NCI-H2107 treated with DMSO at 0.1 percent for 48 hours (cell line): Measurements from ENCODE around the gene USP31.

Source experiments
- DNase-seq: peaks from one replicate; lab custom pipeline; 2025; ENCODE audit not compliant: unreplicated experiment; lab: John Stamatoyannopoulos, UW

USP31 gene

GRCh38 chr16:23149267-23149992 is at the start of gene USP31:
USP31 (minus strand) TSS chr16:23149452; CDS start chr16:23149270, 182 bp downstream.
- DNase-seq: peak; percentile 77

DNA sequence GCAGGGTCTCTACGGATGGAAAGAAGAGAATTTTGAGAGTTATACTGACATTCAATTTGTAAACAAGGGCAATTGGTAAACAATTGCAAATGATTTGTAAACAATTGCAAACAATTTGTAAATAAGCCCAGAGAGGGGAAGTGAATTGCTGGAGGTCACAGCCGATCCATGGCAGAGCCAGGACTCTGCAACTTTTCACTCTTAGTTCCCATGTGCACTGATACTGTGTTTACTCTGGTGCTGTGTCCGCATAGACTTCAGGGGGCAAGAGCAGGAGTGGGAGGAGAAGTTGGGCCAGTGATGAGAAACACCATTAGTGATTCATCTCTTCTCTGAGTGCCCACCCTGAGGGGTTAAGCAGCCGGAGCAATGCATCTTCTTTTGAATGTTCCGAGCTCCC is 47.3 kb upstream of the USP31 start:
- DNase-seq: no peak

DNA sequence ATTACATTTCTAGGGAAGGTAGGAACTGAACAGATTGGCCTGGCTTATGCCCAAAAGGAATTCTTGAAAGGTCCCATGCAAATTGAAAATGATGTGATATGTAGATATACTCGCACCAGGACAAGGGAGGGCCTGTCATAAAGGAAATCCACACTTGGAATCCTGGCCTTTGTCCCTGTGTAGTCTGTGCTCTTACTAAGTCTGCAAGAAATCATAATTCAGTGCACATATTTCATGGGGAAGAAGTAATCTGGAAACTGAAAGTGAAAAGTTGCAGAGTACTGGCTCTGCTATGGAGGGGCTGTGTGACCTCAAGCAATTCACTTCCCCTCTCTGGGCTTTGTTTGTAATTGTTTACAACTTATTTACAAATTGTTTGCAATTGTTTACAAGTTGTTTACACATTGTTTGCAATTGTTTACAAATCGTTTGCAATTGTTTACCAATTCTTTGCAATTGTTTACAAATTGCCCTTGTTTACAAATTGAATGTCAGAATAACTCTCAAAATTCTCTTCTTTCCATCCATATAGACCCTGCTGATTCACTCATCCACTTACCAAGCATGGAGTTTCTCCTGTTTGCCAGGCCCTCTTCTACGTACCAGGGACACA is 46.2 kb upstream of the USP31 start:
- DNase-seq: no peak

DNA sequence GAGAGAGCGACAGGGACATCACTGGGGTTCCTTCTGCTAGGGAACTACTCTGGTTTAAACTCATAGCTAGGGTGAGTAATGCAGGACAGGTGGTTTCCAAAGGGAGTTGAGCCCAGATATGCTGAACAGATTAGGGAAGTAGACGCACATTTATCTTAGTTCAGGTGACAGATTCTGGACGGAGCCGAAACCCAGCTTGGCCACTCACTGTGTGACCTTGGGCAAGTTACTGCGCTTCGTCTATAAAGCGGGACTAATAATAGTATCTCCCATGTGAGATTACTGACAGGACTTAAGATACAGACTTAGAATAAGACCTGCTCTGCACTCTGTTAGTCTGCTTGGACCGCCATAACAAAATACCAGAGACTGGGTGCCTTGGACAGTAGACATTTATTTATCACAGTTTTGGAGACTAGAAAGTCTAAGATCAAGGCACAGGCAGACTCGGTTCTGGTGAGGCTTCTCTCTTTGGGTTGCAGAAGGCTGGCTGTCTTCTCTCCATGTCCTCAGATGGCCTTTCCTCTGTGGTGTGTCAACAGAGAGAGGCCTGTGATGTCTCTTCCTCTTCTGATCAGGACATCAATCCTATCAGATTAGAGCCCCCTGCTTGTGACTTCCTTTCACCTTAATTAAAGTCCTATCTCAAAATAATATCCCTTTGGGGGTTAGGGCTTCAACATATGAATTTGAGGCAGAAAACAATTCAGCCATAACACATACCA is 45.4 kb upstream of the USP31 start:
- no peak for DNase-seq

DNA sequence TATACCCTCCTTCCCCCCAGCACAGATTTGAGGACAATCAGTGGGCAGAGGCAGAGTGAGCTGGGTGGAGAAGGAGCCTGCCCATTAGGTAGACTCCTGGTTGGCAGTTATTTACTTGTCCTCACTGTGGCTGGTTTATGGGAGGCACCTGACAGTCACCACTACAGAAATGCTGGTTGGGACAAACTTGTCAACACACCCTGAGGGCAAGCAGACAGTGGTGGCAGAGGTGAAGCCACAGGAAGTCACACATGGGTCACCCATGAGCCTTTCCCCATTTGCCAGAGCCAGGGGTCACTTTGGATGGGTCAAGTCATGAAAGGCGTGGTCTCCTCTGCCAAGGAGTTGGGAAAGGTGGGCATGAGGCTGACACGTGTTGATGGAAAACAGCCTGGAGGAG is 39.7 kb upstream of the USP31 start:
- DNase-seq: no peak

DNA sequence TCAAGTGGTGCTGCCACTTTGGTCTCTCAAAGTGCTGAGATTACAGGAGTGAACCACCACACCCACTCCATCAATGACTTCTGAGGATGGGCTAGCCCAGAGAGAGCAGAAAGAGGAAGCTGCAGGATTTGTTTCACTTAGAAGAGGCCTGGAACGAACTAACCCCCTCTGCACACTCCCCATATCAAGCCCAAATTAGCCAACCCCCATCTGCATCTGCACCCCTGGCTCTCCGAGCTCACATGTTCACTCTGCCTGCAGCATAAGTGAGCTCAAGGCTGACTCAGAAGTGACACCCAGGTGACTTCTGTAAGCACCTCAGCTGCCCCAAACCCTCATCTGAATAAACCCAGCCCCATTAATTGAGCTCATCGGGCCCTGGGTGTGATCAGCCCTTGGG is 38.1 kb upstream of the USP31 start:
- no peak for DNase-seq

GRCh38 chr16:23186171-23186570 is 36.9 kb upstream of the USP31 start:
- no peak for DNase-seq

- no peak for DNase-seq
Measured at GRCh38 chr16:23185656-23186055, 36.4 kb upstream of the USP31 start.

DNA sequence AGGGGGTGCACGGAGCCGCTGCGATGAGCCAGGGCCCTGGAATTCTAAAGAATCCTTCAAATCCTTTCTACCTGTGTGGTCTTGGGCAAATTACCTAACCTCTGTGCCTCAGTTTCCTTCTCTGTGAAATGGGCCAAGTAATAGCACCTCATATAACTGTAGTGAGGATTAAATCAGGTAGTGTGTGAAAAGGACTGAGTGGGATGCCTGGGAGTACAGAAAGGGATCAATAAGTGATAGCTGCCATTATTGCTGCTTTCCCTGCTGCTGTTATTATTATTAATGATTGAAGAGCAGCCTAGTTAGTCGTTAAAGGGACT is 34.3 kb upstream of the USP31 start:
- no peak for DNase-seq

DNA sequence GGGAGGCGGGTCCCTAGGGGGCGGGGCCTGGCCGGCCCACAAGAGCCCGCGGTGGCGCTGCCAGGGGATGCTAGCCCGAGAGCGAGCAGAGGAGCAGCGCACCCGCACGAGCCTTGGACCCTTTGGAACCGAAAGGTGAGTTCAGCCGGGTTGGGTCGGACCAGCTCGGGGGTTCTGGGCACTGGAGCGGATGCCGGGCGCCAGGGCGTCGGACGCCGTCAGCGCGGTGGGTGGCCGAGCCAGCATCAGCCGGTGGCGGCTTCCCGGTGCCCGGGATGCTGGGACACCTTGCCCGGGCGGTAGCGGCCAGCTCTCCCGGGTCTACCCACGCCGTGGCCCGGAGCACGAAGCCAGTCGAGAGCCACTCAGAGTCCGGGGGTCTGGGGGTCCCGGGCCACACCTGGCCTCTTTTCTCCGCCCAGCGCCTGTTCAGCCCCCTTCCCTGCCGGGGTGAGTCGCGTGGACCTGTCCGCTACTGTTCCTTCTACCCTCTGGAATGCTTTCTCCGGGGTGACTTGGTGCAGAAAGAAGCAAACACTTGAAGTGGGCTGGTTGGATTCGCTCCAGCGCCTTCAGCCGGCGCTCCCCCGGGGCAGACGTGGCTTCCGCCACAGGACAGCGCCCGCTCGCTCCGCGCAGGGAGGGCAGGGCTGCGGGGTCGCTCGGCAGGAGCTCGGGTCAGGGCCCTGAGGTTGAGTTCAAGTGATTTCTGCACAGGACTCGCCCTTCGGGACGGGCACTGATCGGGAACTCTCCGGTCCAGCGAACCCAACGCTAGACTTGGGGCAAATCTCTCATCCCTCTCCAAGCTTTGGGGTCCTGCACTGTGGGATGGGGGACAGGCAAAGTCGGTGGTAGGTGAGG is 33.7 kb upstream of the USP31 start, which contains the start of gene SCNN1G:
Gene SCNN1G, plus strand, starts transcription at position 67 of the 864 bp plus-strand sequence. CDS start 3,527 bp downstream, outside the sequence.
- no peak for DNase-seq

DNA sequence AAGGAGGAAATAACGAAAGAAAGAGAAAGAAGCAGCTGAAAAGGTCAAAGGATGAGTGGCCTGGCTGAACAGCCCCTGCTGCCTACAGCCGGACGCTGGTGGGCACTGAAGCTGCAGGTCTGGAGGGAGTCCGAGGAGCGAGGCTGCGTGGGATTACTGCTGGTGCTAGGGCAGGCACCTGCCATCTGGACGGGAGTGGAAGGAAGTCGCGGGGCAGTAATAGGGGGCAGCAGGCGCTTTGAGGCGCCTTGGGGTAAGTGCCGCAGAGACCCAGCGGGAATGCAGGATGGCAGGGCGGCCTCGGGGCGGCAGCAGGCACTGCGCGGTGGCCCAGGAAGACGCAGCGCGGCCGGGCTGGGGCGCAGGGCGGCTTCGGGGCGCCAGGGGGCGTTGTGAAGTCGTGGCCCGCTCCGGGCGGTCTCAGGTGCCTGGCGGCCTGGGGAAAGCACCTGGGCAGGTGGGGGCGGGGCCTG is 33.0 kb upstream of the USP31 start:
- peak; percentile 66 for DNase-seq

GRCh38 chr16:23181506-23181905 is 32.3 kb upstream of the USP31 start:
- no peak for DNase-seq

DNA sequence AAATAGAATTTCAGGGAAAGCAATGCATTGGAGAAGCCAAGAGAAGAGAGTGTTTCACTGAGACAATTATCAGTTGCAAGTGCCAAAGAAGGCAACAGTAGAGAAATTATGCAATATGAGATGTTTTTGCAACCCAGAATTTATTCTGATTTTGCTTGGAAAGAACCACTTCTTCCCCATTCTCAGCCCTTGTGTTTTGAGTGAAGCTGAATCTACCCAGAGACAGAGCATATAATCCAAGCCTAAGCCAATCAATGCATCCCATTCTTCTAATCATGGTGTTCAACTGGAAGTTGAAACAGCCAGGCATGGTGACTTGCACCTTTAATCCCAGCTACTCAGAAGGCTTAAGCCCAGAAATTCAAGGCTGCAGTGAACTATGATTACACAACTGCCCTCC is 26.4 kb upstream of the USP31 start:
- no peak for DNase-seq

DNA sequence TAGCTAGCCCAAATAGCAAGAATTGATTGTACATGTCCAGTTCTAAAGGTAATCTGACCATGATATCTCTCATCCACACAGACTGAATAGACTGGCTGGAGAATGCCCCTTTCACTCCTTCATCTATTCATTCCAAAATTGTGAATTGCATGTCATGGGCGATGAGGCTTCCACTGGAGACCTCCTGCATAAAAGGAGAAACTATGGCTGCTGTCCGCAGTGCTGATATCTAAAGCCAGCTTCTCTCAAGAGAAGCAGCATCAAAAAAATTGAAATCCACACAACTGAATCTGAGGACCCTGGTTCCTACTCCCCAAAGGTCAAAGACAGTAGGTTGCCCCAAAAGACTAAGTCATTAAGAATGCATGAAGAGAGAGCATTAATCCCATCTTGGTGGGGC is 25.4 kb upstream of the USP31 start:
- DNase-seq: no peak

DNA sequence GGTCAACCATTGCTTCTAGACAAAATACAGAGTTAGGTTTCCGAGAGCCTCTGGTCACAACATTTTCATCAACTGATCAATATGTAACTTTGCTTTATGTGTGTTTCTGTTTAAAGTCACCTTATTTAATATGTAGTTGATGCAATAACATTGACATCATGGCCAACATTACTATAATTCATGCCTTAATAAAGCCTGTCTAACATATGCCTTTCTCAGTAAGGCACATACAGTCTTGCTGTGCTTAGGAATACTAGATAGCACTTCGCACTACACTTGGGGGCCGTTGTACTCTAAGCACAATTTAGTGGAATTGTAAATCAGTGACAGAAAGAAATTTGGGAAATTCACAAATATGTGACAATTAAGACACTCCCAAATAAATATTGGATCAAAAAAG is 23.7 kb upstream of the USP31 start:
- DNase-seq: no peak

DNA sequence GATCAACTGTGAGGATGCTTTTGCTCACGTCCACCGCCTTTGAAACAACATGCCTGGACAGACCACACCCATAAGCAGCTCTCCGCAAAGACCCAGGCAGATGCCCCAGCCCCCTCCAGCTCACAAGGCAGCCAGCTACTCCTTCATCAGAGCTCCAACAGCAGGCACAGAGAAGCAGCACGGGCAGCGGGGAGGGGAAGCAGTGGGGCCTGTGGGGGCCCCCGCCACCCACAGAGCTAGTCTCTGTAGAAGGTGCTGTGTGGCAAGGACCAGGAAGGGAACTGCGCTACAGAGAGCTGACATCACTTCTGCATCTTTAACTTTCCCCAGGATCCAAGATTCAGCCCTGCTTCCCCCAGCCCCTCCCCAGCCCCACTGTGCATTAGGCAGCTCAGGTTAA is 23.3 kb upstream of the USP31 start:
- no peak for DNase-seq

DNA sequence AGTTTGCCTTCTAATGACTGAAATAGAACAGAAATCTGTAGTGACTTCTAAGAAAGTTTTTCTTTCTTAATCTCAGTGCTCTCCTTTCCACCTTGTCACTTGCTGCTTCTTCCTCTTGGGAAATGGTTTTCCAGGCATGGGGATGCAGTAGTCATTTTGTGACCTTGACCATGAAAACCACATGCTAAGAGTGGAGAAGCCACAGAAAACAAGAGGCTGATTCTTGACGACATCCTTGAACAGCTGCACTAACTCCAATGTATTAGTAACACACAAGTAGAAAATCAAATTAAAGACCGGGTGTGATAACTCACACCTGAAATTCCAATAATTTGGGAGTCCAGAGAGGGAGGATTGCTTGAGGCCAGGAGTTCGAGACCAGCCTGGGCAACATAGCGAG is 15.5 kb upstream of the USP31 start:
- no peak for DNase-seq

DNA sequence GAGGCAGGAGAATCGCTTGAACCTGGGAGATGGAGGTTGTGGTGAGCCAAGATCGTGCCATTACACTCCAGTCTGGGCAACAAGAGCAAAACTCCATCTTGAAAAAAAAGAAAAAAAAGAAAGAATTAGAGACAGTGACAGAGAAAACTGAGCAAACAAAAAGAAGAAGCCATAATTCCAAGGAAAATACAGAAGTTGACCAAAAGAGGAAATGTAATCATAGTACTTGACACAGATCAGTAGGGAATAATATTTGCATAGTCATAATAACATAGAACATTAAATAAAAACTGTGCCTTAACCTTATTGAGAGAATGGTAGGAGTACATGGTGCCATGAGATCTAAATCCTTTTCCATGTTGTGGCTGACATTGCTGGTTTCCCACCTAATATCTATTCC is 14.7 kb upstream of the USP31 start:
- no peak for DNase-seq

DNA sequence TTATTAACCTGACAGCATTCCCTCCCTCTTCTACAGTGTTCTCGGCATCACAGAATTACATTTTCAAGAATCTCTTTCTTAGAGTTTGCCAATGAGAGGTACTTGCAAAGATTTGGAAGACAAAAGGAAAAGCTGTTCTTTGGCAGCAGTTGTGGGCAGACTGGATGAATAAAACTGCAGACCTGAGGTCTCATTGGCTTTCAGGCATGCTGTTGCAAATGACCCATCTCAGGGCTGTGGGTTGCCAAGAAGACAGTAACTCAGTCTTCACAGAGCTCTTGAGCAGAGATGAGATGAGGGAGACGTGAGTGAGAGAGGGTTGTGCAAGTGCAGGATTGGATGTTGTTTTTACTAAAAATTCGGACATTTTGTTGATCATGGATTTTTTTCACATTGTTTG is 11.3 kb upstream of the USP31 start:
- DNase-seq: no peak

- no peak for DNase-seq
Measured at GRCh38 chr16:23160082-23160481, 10.8 kb upstream of the USP31 start.

DNA sequence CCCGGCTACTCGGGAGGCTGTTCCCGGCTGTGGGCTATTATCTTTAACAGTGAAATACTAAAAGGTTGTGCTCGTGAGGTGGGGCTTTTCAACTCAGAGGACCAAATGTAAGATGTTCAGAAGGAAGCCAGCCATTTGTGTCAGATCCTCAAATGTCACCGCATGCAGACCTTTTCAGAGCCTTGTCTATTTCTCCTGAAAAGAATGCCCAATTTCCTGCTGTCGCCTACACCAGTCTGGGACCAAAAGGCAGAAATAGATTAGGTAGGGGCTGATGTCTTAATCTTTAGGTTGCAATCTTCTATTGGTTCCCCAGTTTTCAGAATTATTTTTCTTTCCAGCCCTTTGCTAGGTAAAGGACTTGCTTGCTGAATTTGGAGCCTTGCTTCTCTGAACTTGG is 8.9 kb upstream of the USP31 start:
- DNase-seq: no peak
